DOHH2 (cell line): ENCODE results near the gene STPG4.

Source experiments
- CTCF ChIP-seq: fragments of 200-600 bp; sonication (generic); IDR thresholded peaks from one replicate; pipeline ENCODE4 v1.5.1; 2014; ENCODE audit warnings: antibody characterized with exemption, mild to moderate bottlenecking, low read depth, low read length; ENCODE audit not compliant: poor library complexity, severe bottlenecking
- EZH2phosphoT487 ChIP-seq: fragments of 200-600 bp; sonication (generic); IDR thresholded peaks from 2 replicates; pipeline ENCODE4 v1.6.1; 2017; ENCODE audit warnings: borderline replicate concordance, mild to moderate bottlenecking, antibody characterized with exemption, low read length, moderate library complexity, mixed read lengths

GRCh38 chr2:47067788-47068407 is 87.2 kb downstream of the STPG4 start:
- TF ChIP-seq CTCF (no peak), EZH2phosphoT487 (no peak)
